HG03439 (cell line): ENCODE data around the gene MACC1.

Experiments
- ATAC-seq: cut with Tn5 transposase; IDR thresholded peaks from one replicate; pipeline ENCODE4 v1.9.1; 2021; ENCODE audit warnings: mild to moderate bottlenecking, moderate library complexity; ENCODE audit not compliant: unreplicated experiment

The MACC1 gene

DNA sequence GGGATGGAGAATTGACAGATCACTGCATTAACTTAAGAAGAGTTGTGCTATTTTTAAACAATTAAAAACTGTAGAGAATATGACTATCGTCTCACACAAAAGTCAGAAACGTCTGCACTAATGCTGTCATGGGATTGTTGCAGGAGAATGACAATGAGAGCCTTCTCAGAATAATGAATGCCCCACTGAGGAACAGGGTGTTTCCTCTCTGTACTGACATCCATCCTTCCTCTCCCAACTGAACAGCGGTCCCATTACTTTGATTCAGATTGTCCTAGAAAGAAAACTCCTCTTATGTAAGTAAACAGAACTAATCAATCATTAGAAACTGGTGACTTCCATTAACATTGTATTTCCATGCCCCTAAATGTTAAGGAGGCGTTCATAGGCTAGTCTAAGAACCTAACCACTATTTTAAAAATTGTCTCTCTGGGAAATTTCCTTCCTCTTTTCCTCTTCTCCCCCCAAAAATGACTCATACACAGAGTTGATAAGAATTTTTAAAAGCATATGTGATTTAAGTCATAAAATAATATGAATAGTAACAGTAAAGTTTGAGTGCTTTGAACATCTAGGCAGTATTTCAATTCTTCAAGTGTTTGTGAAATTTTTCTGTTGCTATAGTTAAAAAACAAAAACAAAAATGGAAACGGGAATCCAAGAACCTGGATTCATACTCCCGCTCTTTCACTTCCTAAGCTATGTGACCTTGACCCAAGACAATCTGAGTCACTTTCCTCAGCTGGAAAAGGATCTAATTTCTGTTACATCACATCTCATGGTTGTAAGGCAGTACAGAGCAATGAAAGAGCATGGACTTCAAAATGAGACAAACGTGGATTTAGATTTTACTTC, 12.7 kb upstream of the MACC1 start:
- ATAC-seq = no peak

DNA sequence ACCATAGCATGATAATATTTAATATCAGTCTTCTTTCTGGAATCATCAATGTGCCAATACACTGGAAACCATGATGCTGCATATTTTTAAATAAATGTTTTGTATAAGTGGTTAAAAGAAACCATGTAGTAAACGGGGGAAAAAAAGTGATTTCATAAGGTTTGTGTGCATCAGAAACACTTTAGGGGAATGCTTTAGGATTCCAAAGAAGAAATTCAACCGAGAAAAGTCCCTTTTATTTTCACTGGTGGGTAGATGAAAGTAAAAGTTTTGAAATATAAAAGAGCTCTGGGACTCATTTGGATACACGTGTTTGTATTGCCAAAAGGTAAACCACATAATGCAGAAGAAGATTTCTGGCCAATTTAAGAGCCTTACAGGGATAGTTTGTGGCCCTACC, 11.9 kb upstream of the MACC1 start:
- ATAC-seq = no peak

DNA sequence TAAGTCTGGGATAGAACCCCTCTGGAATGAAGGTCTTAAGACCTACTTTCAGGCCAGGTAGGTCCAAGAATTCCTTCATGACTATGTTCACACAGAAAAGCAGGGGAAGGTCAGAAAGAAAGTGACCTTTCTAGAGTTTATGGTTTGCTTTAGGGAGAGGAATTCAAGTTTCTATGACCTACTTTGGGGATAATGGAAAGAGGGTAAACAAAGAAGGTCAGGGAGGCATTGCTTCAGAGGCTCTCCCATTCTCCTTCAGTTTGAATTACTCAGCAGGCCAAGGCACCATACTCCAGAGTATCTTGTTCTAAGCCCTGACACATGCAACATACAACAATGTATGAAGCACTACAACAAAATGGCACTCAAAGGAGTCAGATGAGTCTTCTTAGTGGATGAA, 11.5 kb upstream of the MACC1 start:
- no peak for ATAC-seq

DNA sequence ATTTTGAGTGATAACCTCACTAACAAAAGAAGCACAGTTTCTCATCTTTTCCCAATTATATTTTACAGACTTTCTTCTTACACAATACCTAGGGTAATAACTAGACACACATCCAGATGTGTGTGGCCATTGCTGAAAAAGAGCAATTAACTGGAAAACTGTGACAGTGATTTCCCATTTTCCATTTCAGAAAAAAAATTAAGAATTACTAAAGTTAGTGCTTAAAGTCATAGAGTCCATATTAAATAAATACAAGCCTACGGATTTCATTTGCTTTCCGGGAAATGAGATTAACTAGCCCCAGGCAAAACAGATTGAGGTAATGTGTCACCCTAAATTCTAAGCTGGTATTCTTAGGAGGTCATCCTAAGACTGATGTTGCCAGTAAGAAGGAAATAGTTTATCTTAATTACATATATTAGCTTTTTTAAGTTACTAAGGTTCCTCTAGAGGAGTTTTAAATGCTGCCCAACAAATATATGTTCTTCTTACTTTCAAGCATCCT, 10.2 kb upstream of the MACC1 start:
- ATAC-seq = no peak

DNA sequence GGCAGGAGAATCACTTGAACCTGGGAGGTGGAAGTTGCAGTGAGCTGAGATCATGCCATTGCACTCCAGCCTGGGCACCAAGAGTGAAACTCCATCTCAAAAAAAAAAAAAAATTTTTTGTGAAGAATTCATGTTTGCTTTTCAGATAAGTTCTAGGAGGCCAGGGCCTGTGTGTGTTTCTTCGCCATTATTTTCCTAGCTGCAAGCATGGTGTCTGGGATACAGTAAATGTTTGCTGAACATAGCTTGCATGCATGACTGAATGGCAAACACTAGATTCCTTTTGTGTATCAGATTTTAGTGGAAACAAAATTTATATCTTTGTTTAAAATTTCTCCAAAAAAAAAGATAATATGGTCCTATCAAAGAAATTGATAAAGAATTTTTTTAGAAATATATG, 9.7 kb upstream of the MACC1 start:
- ATAC-seq = no peak

DNA sequence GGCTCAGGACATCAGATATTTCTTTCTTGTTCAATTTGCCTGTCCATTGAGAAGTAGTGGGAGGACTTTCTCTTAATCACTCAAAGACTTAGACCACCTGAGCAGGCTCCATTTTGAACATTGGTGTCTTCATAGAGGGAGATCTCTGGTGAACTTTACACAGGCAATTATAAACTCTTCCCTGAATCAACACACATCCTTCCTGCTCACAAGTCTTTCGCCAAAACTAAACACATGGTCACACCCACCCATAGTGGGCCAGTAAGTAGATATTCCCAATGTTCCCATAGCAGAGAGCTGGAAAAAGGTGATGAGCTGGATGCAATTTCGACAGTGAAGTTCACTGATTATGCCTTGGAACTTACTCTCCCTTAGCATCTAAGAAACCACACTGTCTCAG, 8.2 kb upstream of the MACC1 start:
- ATAC-seq = no peak

DNA sequence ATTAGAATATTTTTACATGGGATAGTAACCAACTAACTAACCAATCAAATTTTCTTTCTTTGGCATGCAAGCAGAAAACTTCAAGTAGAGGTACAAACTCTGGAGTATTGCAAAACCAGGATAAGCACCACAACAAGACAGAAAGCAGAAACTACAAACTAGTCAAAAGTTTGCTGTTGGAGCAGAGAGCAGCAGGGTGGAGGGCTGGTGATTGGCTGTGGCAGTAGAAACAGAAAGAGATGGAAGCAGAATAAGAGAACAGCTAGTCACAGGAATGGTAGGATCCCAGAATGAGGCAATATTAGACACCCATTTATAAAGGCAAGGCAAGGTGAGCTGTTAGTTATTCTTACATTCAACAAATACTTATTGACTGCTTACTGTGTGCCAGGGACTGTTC, 6.8 kb upstream of the MACC1 start:
- ATAC-seq = no peak

DNA sequence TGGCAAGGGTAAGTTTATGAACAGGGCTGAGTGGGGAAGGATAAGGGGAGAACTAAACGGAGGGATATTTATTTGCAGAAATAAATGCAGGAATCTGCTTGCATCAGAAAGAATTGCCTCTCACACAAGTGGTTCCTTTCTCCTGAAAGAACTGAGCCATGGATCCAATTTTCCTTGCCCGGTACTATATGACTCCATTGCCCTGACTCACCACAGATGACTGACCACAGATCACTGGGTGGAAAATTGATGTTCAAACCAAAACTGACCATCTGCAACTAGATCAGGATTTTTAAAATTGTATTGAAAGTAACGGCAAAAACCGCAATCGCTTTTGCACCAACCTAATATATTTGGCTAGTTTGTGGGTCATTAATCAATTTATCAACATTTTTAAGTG, 6.2 kb upstream of the MACC1 start:
- no peak for ATAC-seq

DNA sequence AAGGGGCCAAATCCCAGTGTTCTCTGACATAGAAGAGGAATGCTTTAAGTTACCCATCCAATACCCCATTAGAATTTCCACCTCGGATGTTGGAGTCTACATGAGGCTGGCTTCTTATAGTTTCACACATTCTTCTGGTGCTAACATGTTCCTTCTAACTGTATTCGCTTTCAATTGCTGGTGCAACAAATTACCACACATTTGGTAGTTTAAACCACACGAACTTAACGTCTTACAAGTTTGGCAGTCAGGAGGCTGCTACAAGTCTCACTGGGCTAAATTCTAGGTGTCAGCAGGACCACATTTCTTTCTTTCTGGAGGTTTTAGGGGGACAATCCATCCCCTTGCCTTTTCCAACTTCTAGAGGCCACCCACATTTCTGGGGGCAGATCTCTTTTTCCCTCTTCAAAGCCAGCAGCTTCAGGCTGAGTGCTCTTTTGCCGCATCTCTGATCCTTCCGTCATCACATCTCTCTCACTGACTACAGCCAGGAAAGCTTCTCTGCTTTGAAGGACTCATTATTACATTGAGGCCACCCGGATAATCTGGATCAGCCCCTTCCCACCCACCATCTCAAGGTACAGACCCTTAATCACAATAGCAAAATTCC, 5.1 kb upstream of the MACC1 start:
- no peak for ATAC-seq

DNA sequence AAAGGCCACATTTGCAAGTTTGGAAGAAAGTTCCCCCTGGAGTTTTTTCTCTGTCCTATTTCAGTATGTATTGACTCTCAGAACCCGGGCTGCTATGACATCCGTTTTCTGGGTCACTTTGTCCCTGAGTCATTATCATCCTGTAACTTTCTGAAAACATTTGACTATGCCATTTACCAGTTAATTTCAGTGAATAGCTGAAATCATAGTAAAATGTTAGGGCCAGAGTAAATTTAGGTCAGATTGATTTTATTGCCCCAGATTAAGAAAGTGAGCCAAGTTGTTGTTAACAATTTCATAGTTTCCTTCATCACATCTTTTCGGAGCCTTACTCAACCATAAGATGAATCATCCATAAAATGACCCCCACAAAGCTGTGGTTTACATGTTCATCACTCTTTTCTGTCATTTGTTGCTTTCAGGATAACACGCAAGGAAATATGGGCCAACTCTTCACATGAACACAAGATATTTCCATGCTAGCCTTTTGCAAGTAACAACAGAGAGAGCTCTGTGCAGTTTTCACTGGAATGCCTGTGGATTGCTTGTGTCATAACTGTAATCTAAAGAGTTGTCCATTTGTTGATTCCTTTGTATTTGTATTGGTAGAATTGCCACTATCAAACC, 3.9 kb upstream of the MACC1 start:
- no peak for ATAC-seq

DNA sequence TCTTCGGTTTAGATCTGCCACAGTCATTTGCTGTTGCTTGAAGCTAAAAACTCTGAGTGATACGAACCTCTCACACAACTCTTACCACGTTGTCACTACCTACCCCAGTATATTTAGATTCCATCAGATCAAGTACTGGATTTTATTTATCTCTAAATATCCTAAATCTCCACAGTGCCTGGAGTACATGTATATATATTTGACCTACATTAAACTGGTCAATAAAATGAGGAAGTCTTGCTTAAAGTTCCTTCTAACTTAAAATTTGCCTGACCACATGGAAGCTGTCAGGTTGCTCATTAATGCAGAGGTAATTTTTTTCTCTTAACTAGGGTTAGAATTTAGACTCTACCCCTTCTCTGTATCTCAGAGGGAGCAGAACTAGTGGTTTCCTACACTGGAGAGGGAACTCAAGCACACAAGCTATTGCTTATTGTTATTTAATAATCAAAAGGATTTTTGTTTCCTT, 3.1 kb upstream of the MACC1 start:
- peak; percentile 8 for ATAC-seq

DNA sequence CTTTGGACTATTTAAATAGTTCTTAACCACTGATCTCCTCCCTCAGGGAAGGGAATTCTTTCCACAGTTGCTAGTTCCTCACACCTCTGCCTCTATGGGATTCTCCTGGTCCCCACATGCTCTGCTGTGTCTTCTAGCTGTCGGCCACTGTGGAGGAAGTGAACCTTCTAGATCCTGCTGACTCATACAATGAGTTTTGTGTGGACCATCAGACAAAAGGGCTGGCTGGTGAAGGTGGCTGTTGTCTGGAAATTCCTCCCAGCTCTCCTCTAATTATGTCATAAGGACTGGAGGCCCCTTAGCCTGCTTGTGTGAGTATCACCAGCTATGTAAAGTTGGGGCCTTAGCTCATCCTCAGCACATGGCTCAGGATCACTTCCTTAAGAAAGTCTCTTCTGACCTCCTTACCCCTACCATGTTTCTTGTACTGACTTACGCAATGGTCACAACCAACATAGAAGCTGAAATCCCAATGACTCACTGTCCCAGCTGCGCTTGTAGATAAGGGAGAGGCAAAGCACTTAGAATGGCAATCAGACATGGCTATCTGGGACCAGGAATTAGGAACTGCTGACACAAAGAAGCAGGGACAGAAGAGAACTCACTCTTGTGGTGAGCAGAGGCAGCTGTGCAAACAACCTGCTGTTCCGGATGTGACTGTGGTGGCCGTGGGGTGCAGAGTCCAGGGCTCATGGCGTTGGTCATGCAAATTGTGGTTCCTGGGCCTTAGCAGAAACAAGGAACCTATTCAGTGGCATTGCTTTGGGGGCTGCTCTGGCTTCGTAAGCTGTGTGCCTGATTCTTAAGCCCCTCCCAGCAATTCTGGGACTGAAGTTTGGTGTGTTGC, 2.5 kb upstream of the MACC1 start:
- peak; percentile 73 for ATAC-seq

DNA sequence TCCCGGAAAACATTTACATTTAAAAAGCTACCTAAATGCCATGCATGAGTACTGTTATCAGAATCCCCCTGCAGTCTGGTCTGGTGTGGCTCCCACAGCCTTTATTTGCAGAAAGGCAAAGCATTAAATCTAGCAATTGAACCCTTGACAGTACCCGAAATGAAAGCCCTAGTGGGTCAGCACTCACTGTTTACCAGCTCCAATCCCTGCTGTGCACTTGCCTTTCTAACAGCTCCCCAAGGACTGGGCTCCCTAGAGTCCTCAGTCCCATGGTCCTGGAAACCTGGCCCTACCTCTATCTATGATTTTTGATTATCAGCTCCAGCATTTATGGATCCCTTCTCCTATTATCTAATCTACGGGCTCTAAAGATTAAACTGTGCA, 1.9 kb upstream of the MACC1 start:
- no peak for ATAC-seq

DNA sequence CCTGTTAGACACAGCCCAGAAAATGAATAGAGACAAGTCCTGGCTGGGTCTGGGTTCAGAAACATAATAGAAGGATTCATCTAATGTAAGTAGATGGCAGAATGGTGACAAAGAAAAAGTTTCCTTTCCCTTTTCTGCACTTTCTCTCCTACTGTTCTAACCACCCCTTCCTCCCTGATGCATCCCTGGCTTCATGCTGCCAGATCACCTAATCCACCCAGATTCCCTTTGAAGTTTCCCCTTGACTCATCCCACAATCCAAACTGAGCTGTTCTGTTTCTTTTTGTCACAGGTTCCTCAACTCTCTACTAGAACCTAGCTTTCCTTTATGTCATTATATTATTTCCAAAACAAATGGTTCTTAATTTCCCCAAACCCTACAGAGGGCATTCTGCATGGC, 1.1 kb upstream of the MACC1 start:
- ATAC-seq = no peak

DNA sequence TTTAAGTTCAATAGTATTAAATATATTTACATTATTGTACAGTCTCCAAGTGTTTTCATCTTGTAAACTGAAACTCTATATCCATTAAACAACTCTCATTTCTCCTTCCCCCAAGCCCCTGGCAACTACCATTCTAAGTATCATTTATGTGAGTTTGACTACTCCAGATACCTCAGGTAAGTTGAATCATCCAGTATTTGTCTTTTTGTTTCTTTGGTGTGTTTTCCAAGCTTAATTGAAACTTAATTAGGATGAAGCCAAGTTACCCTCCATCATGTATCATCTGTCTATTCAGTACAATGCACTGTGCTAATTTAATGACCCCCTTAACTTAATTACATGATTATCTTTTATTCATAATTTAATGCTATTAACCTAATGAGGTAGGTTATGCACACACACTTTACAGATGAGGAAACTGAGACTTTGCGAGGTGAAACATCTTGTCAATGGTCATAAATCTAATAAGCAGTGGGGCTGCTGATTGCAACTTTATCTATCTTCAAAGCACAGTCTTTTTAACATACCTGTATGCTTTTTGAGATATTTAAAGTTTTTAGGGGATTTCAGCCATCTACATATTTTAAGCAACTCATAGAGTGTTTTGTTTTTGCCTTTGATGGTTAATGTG, 663 bp downstream of the MACC1 start:
- ATAC-seq = no peak

DNA sequence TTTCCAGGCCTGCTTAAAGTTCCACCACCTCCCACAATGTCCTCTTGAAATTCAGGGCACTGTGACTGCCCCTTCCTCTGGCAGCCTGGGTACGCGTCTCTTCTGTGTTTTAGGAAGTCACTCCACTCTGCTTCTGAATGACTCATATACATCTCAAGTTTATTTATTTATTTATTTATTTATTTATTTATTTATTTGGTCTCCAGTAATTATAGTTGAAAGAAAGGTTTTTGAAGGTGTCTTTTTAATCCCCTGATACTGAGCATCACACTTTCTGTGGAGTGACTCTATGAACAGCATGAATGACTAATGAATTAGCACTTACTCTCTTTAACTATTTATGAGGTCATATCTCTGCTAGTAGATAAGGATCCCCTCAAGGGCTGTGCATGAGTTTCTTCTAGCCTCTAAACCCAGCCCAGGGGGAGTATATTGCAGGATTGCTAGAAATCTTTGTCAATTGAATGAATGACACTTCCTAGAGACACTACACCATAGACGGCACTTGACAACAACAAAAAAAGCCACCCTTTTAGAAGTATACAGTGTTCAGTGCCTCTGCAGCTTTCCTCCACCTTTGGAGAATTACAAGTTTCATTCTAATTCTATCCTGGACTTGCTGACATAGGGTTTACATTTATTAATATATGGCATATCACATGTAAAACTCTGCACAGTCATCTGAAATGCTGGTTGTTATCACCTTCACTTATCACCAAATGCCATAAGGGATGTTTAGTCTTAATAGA, 2.1 kb downstream of the MACC1 start:
- ATAC-seq = no peak

DNA sequence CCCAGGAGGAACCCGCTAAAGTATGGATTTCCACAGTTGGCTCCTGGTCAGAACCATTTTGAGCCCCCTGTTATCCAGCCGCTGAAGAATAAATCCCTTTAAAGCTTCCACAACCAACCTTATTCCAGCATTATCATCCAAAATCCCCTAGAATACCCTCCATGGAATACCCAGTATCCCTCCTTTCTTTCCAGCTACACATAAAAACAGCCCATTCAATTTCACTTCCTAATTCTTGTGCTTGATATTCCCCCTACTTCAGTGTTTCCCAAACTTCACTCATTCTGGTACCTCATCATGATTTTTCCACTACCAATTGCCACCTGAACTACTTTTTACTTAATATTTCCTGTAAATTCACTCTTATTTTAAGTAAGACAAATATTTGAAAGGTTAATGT, 3.1 kb downstream of the MACC1 start:
- ATAC-seq = no peak

DNA sequence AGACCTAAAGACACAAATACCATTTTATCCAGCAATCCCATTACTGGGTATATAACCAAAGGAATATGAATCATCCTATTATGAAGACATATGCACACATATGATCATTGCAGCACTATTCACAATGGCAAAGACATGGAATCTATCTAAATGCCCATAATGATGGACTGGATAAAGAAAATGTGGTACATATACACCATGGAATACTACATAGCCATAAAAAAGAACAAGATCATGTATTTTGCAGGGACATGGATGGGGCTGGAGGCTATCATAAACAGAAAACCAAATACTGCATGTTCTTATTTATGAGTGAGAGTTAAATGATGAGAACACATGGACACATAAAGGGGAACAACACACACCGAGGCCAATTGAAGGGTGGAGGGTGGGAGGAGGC, 3.8 kb downstream of the MACC1 start:
- no peak for ATAC-seq

DNA sequence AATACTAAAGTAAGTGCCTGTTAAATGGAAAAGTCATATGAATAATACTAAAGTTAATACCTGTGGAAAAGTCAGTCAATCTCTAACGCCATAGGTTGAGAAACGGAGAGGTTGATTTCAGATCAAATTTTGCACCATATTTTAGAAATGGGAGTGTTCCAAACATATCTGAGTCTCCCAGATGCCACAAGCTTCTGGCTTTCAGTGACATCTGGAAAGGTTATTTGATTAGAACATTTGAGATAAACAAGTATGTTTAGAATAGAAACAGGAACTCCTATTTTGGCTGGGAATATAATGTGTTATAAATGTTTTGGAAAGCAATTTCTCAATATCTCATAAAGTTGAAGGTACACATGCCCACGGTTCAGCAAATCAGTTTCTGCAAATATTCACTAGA, 5.8 kb downstream of the MACC1 start:
- no peak for ATAC-seq
